Measurements from ENCODE around the gene ZBTB42.

ZBTB42 gene

DNA sequence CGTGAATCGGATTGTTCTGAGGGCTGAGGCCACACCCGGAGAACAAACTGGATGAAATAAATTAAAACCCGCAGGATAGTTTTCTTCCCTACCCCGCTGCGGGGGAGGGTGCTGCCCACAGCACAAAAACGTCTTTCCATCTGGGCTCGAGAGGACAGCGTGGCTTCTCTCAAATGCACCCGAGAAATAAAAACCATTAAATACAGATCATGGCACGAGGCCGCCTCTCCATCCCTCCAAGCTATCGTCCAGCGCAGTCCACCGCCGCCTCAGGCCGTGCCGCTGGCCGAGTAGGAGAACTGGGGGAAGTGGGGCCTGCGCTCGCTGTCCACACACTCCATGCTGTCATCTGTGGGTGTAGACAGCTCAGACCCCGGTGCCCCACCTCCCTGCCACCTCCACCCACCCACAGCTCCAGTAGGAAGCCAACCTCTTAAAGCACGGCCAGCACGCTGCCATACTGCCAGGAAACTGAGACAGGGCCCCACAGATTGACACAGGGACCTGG lies 30.8 kb upstream of the ZBTB42 start:
- DNase-seq: no peak

DNA sequence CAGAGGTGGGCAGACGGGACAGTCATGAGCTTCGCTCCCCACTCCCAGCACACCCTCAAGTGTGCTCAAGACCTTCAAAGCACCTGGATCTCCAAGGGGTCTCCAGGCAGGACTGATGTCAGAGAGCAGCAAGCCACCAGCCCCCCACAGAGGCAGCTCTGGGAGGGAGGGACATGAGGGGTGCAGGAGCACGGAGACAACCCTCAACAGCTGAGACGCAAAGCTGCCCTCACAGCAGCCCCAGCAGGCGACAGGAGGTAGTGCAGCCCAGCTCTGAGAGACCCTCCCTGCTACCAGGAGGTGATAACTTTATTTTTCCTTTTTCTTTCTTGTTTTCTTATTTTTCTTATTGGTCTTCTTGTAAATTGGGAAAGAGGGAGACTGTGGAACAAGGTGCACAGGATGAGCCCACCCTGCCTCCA lies 30.0 kb upstream of the ZBTB42 start:
- DNase-seq: no peak

GRCh38 chr14:104771374-104771773 lies 29.5 kb upstream of the ZBTB42 start:
- no peak for DNase-seq

GRCh38 chr14:104771918-104772706 lies 28.8 kb upstream of the ZBTB42 start:
- DNase-seq: no peak

DNA sequence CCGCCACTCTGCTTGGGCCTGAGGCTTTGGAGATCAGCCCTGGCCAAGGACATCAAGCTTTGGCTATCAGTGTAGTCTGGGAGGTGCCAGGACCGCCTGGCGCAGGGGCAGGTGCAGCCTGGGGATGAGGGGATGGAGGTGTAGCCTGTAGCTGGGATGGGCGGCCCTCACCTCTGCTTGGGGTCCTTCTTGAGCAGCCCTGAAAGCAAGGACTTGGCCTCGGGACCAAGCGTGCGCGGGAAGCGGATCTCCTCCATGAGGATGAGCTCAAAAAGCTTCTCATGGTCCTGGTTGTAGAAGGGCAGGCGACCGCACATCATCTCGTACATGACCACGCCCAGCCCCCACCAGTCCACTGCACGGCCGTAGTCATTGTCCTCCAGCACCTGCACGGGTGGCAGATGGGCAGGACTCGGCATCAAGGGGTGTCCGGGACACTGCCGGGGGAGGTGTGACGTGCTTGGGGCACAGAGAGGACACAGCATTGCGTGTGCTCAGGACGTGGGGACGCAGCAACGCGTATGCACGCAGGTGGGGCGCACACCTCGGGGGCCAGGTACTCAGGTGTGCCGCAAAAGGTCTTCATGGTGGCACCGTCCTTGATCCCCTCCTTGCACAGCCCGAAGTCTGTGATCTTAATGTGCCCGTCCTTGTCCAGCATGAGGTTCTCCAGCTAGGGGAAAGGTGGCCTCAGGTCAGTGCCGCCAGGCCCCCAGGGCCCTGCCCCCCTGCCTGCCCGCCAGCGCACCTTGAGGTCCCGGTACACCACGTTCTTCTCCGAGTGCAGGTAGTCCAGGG lies 28.0 kb upstream of the ZBTB42 start:
- DNase-seq: no peak

DNA sequence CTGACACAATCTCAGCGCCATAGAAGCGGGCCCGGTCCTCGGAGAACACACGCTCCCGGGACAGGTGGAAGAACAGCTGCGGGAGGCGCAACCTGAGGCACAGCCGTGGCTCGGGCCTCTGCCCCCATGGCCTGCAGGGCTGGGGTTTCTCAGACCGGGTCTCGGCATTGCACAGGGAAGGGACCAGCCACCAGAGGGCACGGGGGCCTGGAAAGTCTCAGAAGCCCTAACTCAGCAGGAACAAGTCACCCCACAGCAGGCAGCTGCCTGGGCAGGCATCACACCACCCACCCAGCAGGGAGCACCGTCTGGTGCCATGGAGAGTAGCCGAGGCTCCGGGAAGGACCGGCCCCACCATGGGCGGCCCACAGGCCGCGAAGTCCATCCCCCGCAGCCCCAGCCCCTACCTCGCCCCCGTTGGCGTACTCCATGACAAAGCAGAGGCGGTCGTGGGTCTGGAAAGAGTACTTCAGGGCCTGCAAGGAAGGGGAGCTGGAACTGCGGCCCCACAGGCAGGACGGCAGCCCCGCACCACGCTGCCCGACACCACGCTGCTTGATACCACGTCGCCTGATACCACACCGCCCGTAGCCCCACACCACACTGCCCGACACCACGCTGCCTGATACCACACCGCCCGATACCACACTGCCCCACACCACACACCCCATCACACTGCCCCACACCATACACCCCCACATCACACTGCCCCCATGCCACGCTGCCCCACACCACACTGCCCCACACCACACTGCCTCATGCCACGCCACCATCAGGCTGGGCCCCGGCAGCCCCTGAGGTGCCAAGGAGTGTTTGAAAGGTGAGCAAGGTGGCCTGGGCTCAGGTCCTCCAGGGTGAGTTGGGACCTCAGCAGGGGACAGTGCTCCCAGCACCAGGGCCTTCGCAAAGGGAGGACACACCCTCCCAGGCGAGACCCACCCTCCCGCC lies 27.1 kb upstream of the ZBTB42 start:
- DNase-seq: peak in 1 of 2 experiments; percentile 29

- no peak for DNase-seq
Observed at GRCh38 chr14:104774453-104775072, 26.3 kb upstream of the ZBTB42 start.

GRCh38 chr14:104775073-104775489 lies 25.8 kb upstream of the ZBTB42 start:
- no peak for DNase-seq

- no peak for DNase-seq
Observed at GRCh38 chr14:104776481-104776880, 24.4 kb upstream of the ZBTB42 start.

DNA sequence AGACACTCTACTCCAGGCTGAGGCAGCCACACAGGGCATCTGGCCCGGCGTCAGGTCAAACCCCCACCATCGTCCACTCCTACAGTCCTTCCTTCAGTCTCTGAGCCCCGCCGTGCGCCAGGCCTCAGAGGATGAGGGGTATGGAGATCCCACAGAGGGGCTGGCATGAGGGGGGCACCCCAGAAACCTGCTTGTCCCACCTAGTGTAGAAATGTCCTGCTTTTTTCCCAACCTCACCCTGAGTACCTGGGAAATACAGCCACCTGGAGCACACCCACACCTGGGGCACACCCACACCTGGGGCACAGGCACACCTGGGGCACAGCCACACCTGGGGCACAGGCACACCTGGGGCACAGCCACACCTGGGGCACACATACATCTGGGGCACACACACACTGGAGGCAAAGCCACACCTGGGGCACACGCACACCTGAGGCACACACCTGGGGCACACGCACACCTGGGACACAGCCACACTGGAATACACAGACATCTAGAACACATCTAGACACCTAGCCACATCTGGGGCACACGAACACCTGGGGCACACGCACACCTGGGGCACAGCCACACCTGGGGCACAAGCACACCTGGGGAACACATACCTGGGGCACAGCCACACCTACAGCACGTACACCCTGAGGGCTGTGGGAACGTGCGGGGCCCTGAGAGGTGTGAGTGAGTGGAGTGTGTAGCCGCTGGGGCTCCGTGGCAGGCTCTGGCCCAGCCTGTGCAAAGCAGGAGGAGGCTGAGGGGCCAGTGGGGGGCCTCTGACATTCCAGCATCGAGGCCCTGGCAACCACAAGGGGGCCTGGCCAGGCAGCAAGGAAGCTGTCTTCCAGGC lies 23.7 kb upstream of the ZBTB42 start:
- DNase-seq: no peak

- DNase-seq: no peak
Observed at GRCh38 chr14:104777808-104778249, 23.1 kb upstream of the ZBTB42 start.

- no peak for DNase-seq
Observed at GRCh38 chr14:104778694-104779331, 22.1 kb upstream of the ZBTB42 start.

- DNase-seq: no peak
Observed at GRCh38 chr14:104779776-104780512, 21.0 kb upstream of the ZBTB42 start.

GRCh38 chr14:104780513-104781030 lies 20.3 kb upstream of the ZBTB42 start:
- no peak for DNase-seq

DNA sequence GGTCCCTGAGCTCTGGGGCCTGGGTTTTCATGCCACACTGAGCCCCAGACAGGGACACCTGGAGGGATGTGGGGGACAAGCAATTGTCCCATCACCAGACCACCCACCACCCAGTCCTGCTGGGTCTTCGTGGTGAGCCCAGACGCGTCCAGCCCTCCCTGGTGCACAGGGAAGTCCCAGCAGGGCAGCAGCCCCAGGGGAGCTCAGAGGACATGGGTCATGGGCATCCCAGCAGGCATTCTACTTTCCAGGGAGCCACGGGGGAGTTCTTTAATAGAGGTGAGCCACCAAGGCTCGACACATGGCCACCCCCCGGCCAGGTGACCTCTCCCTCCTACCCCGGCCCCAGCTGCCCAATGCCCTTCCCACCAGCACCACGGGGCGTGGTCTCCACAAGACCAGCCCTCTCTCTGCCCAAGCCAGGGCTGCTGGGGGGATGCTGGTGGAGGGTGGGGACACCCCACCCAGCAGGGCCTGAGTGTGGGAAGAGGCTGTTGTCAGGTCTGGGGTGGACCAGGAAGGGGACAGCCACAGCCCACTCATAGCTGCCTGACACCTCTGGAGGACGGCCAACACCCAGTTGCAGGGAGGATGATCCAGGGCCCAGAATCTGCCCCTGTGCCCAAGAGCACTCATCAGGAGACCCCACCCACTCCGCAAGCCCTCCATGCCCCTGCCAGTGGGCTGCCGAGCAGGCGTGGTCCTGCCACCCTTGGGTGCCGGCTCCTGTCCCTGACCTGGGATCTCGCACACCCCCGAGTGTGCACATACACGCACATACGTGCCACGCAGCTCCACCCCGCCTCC lies 19.4 kb upstream of the ZBTB42 start:
- DNase-seq: no peak

- DNase-seq: no peak
Observed at GRCh38 chr14:104782086-104782807, 18.7 kb upstream of the ZBTB42 start.

DNA sequence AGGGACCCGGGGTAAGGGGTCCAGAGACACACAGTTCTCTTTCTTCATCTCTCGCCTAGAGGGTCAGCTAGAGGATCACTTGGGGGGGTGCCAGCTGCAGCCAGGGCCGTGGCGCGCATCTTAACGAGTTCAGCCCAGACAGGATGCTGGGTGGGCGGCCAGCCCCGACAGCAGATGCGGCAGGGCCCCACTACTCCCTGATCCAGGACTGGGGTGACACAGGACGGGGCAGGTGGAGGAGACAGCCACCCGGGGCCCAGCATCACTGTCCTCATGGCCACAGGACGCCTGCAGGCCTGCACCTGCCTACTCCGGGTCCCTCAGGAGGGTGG lies 18.1 kb upstream of the ZBTB42 start:
- no peak for DNase-seq

- no peak for DNase-seq
Observed at GRCh38 chr14:104783484-104784217, 17.2 kb upstream of the ZBTB42 start.
